Measurements from ENCODE around the gene RELCH.

Gene RELCH

DNA sequence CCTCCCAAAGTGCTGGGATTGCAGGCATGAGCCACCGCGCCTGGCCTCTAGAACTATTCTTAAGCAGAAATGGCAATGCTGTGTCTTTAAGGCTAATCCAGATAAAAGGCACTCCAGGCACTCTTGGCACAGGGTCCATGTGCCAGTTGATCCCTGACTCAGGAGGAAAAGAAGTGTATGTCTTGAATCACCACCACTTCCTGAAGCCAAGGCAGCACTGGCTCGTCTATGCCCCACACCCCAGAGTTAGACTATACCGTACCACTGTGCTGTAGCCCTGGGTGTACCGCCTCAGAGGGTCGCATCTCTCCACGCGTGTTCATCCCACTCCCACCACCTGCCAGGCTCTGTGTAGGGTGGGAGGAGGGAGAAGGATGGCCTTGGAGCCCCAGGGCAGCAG, 147.1 kb downstream of the RELCH start:
- Histone ChIP-seq H3K27ac (no peak overlapping the region), H3K36me3 (ENCODE audit: insufficient read depth) (no peaks in the 10 kb centered on the region), H3K4me1 (ENCODE audit: low read depth, poor library complexity, severe bottlenecking) (peaks cover 20% of the 10 kb centered on the region), H3K9ac (no peak overlapping the region), H4K20me1 (ENCODE audit: insufficient read depth) (no peaks in the 10 kb centered on the region), H3K79me2 (ENCODE audit: insufficient read depth, low read depth) (no peaks in the 10 kb centered on the region), H3K4me2 (no peak overlapping the region), H3K27me3 (ENCODE audit: insufficient read depth, low read depth) (no peaks in the 10 kb centered on the region), H3K4me3 (IDR thresholded peaks at IDR 0.05; ENCODE audit: insufficient read depth, low read depth, low read length) (no peak overlapping the region), H2AFZ (ENCODE audit: low read depth) (no peak overlapping the region)
- TF ChIP-seq, protein P1, sequence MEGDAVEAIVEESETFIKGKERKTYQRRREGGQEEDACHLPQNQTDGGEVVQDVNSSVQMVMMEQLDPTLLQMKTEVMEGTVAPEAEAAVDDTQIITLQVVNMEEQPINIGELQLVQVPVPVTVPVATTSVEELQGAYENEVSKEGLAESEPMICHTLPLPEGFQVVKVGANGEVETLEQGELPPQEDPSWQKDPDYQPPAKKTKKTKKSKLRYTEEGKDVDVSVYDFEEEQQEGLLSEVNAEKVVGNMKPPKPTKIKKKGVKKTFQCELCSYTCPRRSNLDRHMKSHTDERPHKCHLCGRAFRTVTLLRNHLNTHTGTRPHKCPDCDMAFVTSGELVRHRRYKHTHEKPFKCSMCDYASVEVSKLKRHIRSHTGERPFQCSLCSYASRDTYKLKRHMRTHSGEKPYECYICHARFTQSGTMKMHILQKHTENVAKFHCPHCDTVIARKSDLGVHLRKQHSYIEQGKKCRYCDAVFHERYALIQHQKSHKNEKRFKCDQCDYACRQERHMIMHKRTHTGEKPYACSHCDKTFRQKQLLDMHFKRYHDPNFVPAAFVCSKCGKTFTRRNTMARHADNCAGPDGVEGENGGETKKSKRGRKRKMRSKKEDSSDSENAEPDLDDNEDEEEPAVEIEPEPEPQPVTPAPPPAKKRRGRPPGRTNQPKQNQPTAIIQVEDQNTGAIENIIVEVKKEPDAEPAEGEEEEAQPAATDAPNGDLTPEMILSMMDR (conservative IDR thresholded peaks at IDR 0.05; ENCODE audit: low read depth, low read length), result no peak

GRCh38 chr18:62335494-62335893, 148.4 kb downstream of the RELCH start:
- no peak overlapping the region for H3K27ac ChIP-seq
- no peaks in the 10 kb centered on the region for H3K36me3 ChIP-seq (ENCODE audit: insufficient read depth)
- no peaks in the 10 kb centered on the region for H3K27me3 ChIP-seq (ENCODE audit: insufficient read depth, low read depth)
- no peaks in the 10 kb centered on the region for H4K20me1 ChIP-seq (ENCODE audit: insufficient read depth)
- H3K4me3 ChIP-seq (IDR thresholded peaks at IDR 0.05; ENCODE audit: insufficient read depth, low read depth, low read length), result no peak overlapping the region
- no peak overlapping the region for H3K4me2 ChIP-seq
- H3K4me1 ChIP-seq (ENCODE audit: low read depth, poor library complexity, severe bottlenecking), result peaks cover 17% of the 10 kb centered on the region
- H3K79me2 ChIP-seq (ENCODE audit: insufficient read depth, low read depth), result no peaks in the 10 kb centered on the region
- TF ChIP-seq, protein P1 (conservative IDR thresholded peaks at IDR 0.05; ENCODE audit: low read depth, low read length), result no peak
- no peak overlapping the region for H2AFZ ChIP-seq (ENCODE audit: low read depth)
- H3K9ac ChIP-seq, result no peak overlapping the region

GRCh38 chr18:62336618-62337017, 149.6 kb downstream of the RELCH start:
- Histone ChIP-seq H3K27me3 (ENCODE audit: insufficient read depth, low read depth) (no peaks in the 10 kb centered on the region), H3K27ac (no peak overlapping the region), H3K79me2 (ENCODE audit: insufficient read depth, low read depth) (no peaks in the 10 kb centered on the region), H3K36me3 (ENCODE audit: insufficient read depth) (no peaks in the 10 kb centered on the region), H2AFZ (ENCODE audit: low read depth) (no peak overlapping the region), H3K4me3 (IDR thresholded peaks at IDR 0.05; ENCODE audit: insufficient read depth, low read depth, low read length) (no peak overlapping the region), H3K4me1 (ENCODE audit: low read depth, poor library complexity, severe bottlenecking) (peaks cover 7% of the 10 kb centered on the region), H3K9ac (no peak overlapping the region), H3K4me2 (no peak overlapping the region), H4K20me1 (ENCODE audit: insufficient read depth) (no peaks in the 10 kb centered on the region)
- TF ChIP-seq, protein P1 (conservative IDR thresholded peaks at IDR 0.05; ENCODE audit: low read depth, low read length), result no peak

- no peak overlapping the region for H3K27ac ChIP-seq
- H3K79me2 ChIP-seq (ENCODE audit: insufficient read depth, low read depth), result no peaks in the 10 kb centered on the region
- H2AFZ ChIP-seq (ENCODE audit: low read depth), result no peak overlapping the region
- no peak overlapping the region for H3K9ac ChIP-seq
- no peaks in the 10 kb centered on the region for H3K36me3 ChIP-seq (ENCODE audit: insufficient read depth)
- H4K20me1 ChIP-seq (ENCODE audit: insufficient read depth), result no peaks in the 10 kb centered on the region
- no peak overlapping the region for H3K4me2 ChIP-seq
- no peaks in the 10 kb centered on the region for H3K27me3 ChIP-seq (ENCODE audit: insufficient read depth, low read depth)
- H3K4me1 ChIP-seq (ENCODE audit: low read depth, poor library complexity, severe bottlenecking), result peaks cover 3% of the 10 kb centered on the region
- H3K4me3 ChIP-seq (IDR thresholded peaks at IDR 0.05; ENCODE audit: insufficient read depth, low read depth, low read length), result no peak overlapping the region
- TF ChIP-seq, protein P1 (conservative IDR thresholded peaks at IDR 0.05; ENCODE audit: low read depth, low read length), result no peak
Measured at GRCh38 chr18:62337336-62337735, 150.3 kb downstream of the RELCH start.

Data from KMS-11 (cell line).